TTC549 (cell line): ENCODE results near the gene RBMS1.

Source experiments
- FAIRE-seq: peaks from 2 replicates; lab custom pipeline; 2012; peaks lifted over from hg19 to GRCh38; lab: Jason Lieb, UNC

RBMS1 gene, protein sequence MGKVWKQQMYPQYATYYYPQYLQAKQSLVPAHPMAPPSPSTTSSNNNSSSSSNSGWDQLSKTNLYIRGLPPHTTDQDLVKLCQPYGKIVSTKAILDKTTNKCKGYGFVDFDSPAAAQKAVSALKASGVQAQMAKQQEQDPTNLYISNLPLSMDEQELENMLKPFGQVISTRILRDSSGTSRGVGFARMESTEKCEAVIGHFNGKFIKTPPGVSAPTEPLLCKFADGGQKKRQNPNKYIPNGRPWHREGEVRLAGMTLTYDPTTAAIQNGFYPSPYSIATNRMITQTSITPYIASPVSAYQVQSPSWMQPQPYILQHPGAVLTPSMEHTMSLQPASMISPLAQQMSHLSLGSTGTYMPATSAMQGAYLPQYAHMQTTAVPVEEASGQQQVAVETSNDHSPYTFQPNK

DNA sequence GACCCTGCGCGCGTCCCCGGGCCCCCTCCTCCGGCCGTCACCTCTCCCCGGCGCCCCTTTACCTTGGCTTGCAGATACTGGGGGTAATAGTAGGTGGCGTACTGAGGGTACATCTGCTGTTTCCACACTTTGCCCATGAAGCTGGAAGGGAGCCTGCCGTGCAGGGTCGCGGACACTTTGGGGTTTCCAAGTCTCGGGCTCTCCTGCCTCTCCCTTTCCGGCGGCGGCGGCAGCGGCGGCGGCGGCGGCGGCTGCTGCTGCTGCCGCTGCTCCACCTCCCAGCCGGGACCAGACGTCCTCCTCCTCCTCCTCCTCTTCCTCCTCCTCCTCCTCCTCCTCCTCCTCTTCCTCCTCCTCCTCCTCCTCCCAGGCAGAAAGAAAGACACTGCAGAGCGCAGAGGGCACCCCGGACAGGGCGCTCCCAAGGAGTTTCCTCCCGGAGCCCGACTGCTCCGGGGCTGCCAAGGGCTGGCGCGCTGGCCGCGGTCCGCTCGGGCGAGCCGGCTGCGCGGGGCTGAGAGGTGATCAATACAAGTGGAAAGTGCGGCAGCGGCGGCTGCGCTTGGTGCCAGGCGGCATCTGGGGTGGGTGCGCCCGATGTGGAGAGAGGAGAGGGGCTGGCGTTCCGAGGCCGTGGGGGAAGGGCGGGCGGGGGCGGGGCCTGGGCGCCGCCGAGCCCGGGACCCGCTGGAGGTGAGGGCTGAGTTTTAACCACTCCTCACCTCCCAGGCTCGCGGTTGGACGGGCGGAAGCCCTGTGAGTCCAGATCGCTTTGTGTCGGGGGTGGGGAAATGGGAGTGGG lies at the start of gene RBMS1:
RBMS1 (minus strand) TSS at position 581 of the 802 bp plus-strand sequence; CDS start at position 137, 444 bp downstream.
- FAIRE-seq = no peak

DNA sequence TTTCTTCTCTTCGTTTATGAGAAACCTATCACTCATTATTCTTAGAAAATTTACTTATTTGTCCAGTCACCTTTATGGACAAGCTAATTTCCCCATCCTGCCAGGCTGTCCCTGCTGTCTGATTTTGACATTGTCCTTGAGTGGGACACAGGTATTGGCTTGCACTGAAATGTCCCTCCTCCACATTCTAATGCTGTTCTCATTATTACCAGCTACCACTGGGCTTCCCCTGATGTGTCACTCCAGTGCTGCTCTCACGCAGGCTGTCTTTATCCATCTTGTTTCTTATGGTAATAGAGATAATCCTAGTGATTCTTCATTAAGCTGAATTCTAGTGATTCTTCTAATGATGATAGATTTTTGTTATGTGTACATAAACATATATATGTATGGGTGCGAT lies 48.1 kb upstream of the RBMS1 start:
- no peak for FAIRE-seq

- FAIRE-seq = no peak
Observed at GRCh38 chr2:160538559-160539355, 45.1 kb upstream of the RBMS1 start.

DNA sequence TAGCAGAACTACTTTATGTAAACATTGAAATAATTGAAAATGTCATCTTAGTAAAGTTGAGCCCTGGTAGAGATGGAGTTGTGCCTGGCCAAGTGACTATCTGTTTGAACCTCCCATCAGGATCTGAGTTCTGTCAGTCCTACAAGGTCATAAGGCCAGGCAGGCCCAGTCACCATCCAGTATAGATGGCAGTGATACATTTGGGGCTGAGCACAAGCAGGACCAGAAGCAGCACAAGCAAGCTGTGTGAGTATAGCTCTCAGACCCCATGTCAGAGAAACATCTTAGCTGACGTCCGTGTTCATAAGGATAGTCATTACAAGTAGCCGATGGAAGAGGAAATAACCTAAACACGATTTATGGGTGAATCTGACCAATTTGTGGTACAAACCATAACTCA lies 44.5 kb upstream of the RBMS1 start:
- FAIRE-seq = no peak

GRCh38 chr2:160534996-160535395 lies 41.4 kb upstream of the RBMS1 start:
- FAIRE-seq = no peak

DNA sequence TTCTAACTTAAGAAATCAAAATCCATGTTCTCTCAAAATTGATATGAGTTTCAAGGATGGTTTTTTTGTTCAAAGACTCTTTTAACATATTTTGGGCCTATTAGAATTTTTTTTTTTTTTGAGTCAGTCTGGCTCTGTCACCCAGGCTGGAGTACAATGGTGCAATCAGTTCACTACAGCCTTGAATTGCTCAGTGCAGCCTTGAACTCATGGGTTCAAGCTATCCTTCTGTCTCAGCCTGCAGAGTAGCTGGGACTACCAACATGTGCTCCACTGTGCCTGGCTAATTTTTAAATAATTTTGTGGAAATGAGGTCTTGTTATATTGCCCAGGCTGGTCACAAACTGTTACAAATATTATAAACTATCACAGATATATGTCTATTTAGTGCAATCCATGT lies 40.6 kb upstream of the RBMS1 start:
- no peak for FAIRE-seq

- no peak for FAIRE-seq
Observed at GRCh38 chr2:160533482-160533881, 39.9 kb upstream of the RBMS1 start.

GRCh38 chr2:160532388-160532787 lies 38.8 kb upstream of the RBMS1 start:
- FAIRE-seq = no peak

- FAIRE-seq = no peak
Observed at GRCh38 chr2:160522951-160523710, 29.5 kb upstream of the RBMS1 start.

DNA sequence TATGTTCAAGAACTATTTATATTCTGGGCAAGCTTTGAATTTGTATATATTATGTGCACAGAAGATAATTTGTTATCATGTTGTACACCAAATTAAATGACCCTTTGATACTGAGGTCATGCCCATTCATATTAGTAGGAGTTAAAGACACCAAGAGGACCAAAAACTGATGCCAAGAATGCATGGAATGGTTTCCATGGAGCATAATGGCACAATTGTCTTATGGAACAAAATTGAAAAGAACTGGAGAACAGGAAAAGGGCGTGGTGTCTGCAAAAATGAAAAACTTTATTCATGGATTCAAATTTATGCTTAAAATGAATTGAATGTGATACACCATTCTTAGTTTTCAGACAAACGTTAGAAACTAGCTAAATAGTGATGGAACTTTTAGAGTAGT lies 24.1 kb upstream of the RBMS1 start:
- no peak for FAIRE-seq

DNA sequence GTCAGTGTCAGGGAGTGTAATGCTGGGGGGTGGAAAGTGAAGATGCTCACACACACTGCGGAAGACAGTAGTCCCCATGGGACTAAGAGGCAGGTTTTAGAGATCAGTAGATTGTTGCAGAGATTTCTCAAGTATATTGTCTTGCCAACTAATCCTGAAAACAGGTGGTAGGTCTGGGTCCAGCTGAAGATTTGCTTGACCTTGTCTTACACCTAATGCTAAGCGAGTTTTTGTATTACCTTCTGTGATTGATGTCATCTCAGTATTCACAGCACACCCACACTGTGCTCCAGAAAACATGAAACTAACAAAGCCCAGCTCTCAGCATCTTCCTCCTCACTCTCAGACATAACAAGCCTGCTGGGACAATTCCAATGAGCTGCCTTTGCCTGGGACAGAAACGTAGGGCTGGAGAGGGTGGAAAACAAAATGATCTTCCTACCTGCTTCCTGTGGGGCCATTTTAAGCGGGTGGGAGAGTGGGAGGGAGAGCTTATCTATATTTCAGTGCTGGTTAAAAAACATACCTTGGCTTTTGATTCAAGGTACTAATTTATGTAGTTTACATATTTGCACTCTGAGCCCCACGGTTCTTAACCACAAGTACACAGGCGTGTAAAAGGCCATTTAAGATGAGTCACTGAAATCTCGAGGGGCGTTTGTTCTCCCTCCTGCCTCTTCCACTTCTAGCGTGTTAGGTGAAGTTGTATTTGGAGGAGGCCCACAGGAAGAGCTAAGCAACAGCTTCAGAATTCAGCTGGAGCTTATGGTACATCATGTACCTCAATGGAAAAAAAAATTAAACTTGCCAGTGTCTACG lies 23.1 kb upstream of the RBMS1 start:
- no peak for FAIRE-seq

DNA sequence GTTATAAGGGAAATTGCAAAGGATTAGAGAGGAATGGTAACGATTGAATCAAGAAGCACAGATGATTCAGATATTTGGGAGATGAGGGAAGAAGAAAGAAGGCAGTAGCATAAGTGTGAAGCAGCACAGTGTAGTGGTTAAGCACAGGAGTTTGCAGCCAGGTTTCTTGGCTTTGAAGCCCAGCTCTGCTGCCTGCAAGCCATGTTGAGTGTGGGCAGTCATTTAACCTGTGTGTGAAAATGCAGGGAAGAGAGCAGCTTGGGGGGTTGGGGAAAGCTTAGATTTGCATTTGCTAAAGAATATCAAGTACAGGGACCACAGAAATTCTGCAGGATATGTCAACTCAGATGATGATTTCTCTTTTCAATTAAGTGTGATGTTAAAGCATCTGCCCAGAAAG lies 21.5 kb upstream of the RBMS1 start:
- FAIRE-seq = no peak

DNA sequence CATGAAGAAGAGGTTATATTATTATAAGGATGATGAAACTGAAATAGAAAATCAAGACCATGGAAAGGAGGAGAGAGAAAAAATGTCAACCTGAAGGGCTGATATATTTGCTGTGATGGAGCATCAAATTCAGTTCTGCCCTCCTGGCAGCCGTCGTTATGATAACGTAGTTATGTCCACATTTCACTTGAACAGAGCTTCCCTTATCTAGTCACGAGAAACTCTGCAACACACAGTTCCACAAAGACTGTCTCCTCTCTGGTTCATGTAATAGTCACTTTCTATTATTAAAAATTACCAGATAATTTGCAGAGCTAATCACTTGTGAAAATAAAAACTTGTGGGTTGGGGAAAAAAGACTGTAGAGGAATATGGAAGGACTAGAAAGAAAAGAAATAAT lies 19.5 kb upstream of the RBMS1 start:
- FAIRE-seq = no peak

DNA sequence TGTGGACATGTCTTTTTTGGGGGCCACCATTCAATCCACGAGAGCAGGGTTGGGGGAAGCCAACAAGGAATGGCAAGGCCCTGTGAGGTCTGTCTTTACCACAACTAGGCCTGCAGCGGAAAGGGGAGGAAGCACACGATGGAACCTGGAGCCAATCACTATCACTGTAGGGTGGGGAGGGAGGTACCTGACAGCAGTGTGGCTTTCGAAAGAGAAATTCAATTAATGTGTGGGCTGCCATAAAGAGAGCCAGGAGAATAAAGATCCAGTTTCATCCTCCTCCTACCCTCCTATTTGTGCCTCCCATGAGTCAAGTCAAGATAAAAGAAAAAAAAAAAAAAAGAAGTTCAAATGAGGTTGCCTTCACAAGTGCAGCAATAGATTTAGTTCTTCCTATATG lies 18.9 kb upstream of the RBMS1 start:
- FAIRE-seq = no peak

DNA sequence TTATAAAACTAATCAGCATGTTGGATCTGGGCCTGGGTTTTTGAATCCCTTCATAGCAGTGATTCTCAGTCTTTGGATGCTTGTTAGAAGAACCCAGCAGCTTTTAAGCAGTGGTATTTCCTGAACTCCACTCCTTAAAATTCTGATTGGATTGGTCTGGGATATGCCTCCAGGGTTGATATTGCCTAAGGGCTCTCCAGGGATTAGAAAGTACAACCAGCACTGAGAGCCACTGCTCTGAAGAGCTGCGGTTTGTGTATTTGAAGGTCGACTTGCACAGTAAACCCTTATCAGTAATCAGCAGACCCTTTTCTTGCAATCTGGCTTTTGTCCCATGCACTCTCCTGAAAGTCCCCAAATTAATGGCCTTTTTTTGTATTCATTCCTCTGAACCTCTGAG lies 17.0 kb upstream of the RBMS1 start:
- FAIRE-seq = no peak

DNA sequence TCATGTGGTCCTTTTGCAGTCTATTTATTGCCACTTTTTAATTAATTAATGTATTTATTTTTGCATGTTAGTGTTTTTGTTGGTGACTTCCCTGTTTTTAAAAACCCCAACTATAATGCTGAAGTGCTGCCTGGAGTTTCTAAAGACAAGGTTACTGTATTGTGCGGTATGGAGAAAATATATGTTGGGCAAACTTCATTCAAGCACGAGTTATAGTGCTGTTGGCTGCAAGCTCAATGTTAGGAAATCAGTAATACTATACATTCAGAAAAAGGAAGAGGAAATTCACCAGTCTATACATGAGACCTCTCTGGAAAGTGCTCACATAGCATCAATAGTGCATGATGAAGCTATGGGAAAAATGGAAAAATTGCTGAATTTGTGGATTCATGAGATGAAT lies 15.4 kb upstream of the RBMS1 start:
- FAIRE-seq = no peak

DNA sequence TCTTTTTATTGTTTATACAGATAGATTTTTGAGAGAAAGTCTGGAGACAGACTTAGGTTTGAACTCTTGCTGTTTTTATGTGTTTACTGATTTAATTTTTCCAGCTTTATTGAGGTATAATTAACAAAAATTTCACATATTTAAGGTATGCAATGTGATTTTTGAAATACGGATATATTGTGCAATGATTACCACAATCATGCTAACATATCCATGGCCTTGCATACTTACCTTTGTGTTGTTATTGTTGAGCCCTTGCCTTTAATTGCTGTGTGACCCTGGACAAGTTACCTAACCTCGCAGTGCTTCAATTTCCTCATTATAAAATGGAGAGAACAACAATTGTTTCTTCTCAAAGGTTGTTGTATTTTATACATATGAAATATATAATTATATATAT lies 13.9 kb upstream of the RBMS1 start:
- FAIRE-seq = no peak

- FAIRE-seq = no peak
Observed at GRCh38 chr2:160507046-160507407, 13.4 kb upstream of the RBMS1 start.

GRCh38 chr2:160506371-160507045 lies 12.9 kb upstream of the RBMS1 start:
- no peak for FAIRE-seq

DNA sequence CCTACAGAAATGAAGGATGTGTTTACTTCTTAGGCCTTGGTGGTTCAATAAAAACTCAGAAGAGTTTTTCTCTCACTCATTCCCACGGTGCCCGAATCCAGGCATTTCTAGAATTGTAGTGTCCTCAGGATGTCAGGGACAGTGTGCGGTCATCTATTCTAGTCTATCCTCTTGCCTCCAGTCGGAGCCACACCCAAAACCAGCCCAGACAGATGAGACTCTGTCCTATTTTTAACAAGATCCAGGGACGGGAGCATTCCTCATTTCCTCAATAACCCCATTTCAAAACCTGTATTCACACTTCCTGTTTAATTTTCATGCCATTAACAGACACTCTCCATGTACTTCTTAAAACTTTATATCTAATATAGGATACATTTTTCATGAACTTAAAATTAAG lies 11.6 kb upstream of the RBMS1 start:
- FAIRE-seq = no peak

GRCh38 chr2:160502478-160502877 lies 8.9 kb upstream of the RBMS1 start:
- no peak for FAIRE-seq
